GM23248 (cell line): Measurements from ENCODE around the gene FLAD1. TPM values are rescaled to one million over a fixed set of nuclear protein-coding genes. Genes with fewer than 3 reads are reported as not detected.

ENCODE experiments used
- DNase-seq: peaks from one replicate; pipeline ENCODE4 v3.0.0-alpha.2; 2015
- H2AFZ ChIP-seq: fragments of 200-600 bp; sonication (generic); 2 replicates; pipeline ENCODE4 v1.6.1; 2016; ENCODE audit warnings: antibody characterized with exemption
- H3F3A ChIP-seq: fragments of 200-600 bp; sonication (generic); 2 replicates; pipeline ENCODE4 v1.6.1; 2016; ENCODE audit warnings: mild to moderate bottlenecking, antibody characterized with exemption, mixed run types; ENCODE audit not compliant: insufficient read depth
- H3K27ac ChIP-seq: fragments of 200-600 bp; sonication (generic); 2 replicates; pipeline ENCODE4 v1.5.1; 2016; ENCODE audit warnings: mild to moderate bottlenecking
- H3K27me3 ChIP-seq: fragments of 200-600 bp; sonication (generic); replicated peaks from 2 replicates; pipeline ENCODE4 v1.6.1; 2016; ENCODE audit warnings: mild to moderate bottlenecking; ENCODE audit not compliant: insufficient read depth
- H3K36me3 ChIP-seq: fragments of 200-600 bp; sonication (generic); 2 replicates; pipeline ENCODE4 v1.6.1; 2016; ENCODE audit warnings: low read depth, mild to moderate bottlenecking
- H3K4me1 ChIP-seq: fragments of 200-600 bp; sonication (generic); 2 replicates; pipeline ENCODE4 v1.6.1; 2016; ENCODE audit warnings: mild to moderate bottlenecking; ENCODE audit not compliant: insufficient read depth
- H3K4me2 ChIP-seq: fragments of 200-600 bp; sonication (generic); one replicate; pipeline ENCODE4 v1.6.1; 2016; ENCODE audit warnings: mild to moderate bottlenecking; ENCODE audit not compliant: unreplicated experiment
- H3K4me3 ChIP-seq: fragments of 200-600 bp; sonication (generic); 2 replicates; pipeline ENCODE4 v1.5.1; 2016; ENCODE audit warnings: mild to moderate bottlenecking
- H3K79me2 ChIP-seq: fragments of 200-600 bp; sonication (generic); 2 replicates; pipeline ENCODE4 v1.6.1; 2016; ENCODE audit warnings: mild to moderate bottlenecking; ENCODE audit not compliant: insufficient read depth
- H3K9ac ChIP-seq: fragments of 200-600 bp; sonication (generic); 2 replicates; pipeline ENCODE4 v1.6.1; 2016; ENCODE audit warnings: mild to moderate bottlenecking
- H3K9me2 ChIP-seq: fragments of 200-600 bp; sonication (generic); 2 replicates; pipeline ENCODE4 v1.6.1; 2016; ENCODE audit warnings: mixed run types, mild to moderate bottlenecking, moderate library complexity; ENCODE audit not compliant: insufficient read depth
- H3K9me3 ChIP-seq: fragments of 200-600 bp; sonication (generic); one replicate; pipeline ENCODE4 v1.6.1; 2017; ENCODE audit warnings: low read depth
- H4K20me1 ChIP-seq: fragments of 200-600 bp; sonication (generic); 2 replicates; pipeline ENCODE4 v1.6.0; 2016; ENCODE audit not compliant: insufficient read depth
- EZH2 ChIP-seq: fragments of 200-600 bp; sonication (generic); IDR thresholded peaks from 2 replicates; pipeline ENCODE4 v1.6.1; 2018; ENCODE audit warnings: antibody characterized with exemption, mild to moderate bottlenecking; ENCODE audit not compliant: insufficient read depth, poor library complexity, severe bottlenecking
- EZH2phosphoT487 ChIP-seq: fragments of 200-600 bp; sonication (generic); IDR thresholded peaks from 2 replicates; pipeline ENCODE4 v1.6.1; 2018; ENCODE audit warnings: antibody characterized with exemption, moderate library complexity, mild to moderate bottlenecking, low read depth; ENCODE audit not compliant: insufficient read depth
- WGBS, 2 experiments: methylation state at CpG; one replicate each; pipeline ENCODE4 v1.1.6; 2015 to 2017; ENCODE audit warnings: low lambda C conversion rate in 2 of 2, low coverage in 1 of 2; ENCODE audit errors: missing lambda C conversion rate in 2 of 2; 5-methylcytosine and 5-hydroxymethylcytosine counted together
- in situ Hi-C: fragments of 300-500 bp; cut with MboI; formaldehyde crosslinking; loops from 2 replicates; pipeline ENCODE4 v1.15.0; 2020
- polyA plus RNA-seq: library from polyadenylated mRNA; unstranded; fragments of >200 nt; fragmentation: Nextera tagmentation; extraction: Ambion mirVana; gene quantifications from 2 replicates; pipeline ENCODE4 v1.2.1, GENCODE V29; 2016
- total RNA-seq: library from RNA; depleted of rRNA; stranded (reverse); fragments of >200 nt; shearing (Covaris generic); gene quantifications from 2 replicates; pipeline ENCODE4 v1.2.3, GENCODE V29; 2014

The FLAD1 gene
- total and polyA plus RNA-seq, 2 experiments from 2014 or later, result 21.3 to 30.2 TPM

- H3K27me3 ChIP-seq, result no peaks in the 10 kb centered on the region
- H3K79me2 ChIP-seq, result peaks cover 54% of the 10 kb centered on the region
Observed at GRCh38 chr1:155006601-155007101, 23.5 kb downstream of the FLAD1 start.

GRCh38 chr1:155007251-155007828 lies 24.2 kb downstream of the FLAD1 start:
- Histone ChIP-seq H3K4me3 (no peak overlapping the region), H3K27me3 (no peaks in the 10 kb centered on the region), H3F3A (no peaks in the 10 kb centered on the region), H4K20me1 (no peaks in the 10 kb centered on the region), H3K9me2 (no peaks in the 10 kb centered on the region), H3K27ac (no peak overlapping the region), H3K9ac (no peak overlapping the region), H2AFZ (no peak overlapping the region), H3K4me2 (no peak overlapping the region), H3K79me2 (peaks cover 54% of the 10 kb centered on the region), H3K9me3 (no peaks in the 10 kb centered on the region), H3K36me3 (no peaks in the 10 kb centered on the region), H3K4me1 (peaks cover 20% of the 10 kb centered on the region)
- TF ChIP-seq EZH2 (no peak), EZH2phosphoT487 (no peak)
- 55 to 61% methylated on average over 5 to 6 of the region's 6 CpGs for WGBS, 2 experiments
- no peak for DNase-seq
- in situ Hi-C loops, result no loop called here

More at GRCh38 chr1:155006601-155007101, 23.5 kb downstream of the FLAD1 start:
- no peaks in the 10 kb centered on the region for H3K36me3 ChIP-seq
- no peak overlapping the region for H3K4me2 ChIP-seq
- H4K20me1 ChIP-seq, result no peaks in the 10 kb centered on the region
- peaks cover 20% of the 10 kb centered on the region for H3K4me1 ChIP-seq
- TF ChIP-seq EZH2 (no peak), EZH2phosphoT487 (no peak)
- in situ Hi-C loops, result no loop called here
- H3F3A ChIP-seq, result no peaks in the 10 kb centered on the region
- WGBS, 2 experiments, result 59 to 86% methylated on average over 2 of the region's 2 CpGs
- DNase-seq, result peak; percentile 62
- H2AFZ ChIP-seq, result no peak overlapping the region
- H3K9ac ChIP-seq, result no peak overlapping the region
- H3K9me3 ChIP-seq, result no peaks in the 10 kb centered on the region
- no peak overlapping the region for H3K4me3 ChIP-seq
- no peaks in the 10 kb centered on the region for H3K9me2 ChIP-seq
- no peak overlapping the region for H3K27ac ChIP-seq

GRCh38 chr1:155008015-155008941 lies 25.1 kb downstream of the FLAD1 start:
- H3K27me3 ChIP-seq, result no peaks in the 10 kb centered on the region
- 80 to 81% methylated on average over 11 to 16 of the region's 16 CpGs for WGBS, 2 experiments
- H3K36me3 ChIP-seq, result no peaks in the 10 kb centered on the region
- H3K4me2 ChIP-seq, result no peak overlapping the region
- no peaks in the 10 kb centered on the region for H3K9me2 ChIP-seq
- H3F3A ChIP-seq, result no peaks in the 10 kb centered on the region
- no peak overlapping the region for H3K9ac ChIP-seq
- no peak for TF ChIP-seq EZH2
- TF ChIP-seq EZH2phosphoT487, result no peak
- H3K9me3 ChIP-seq, result no peaks in the 10 kb centered on the region
- H3K79me2 ChIP-seq, result peaks cover 48% of the 10 kb centered on the region
- H2AFZ ChIP-seq, result no peak overlapping the region
- no peaks in the 10 kb centered on the region for H4K20me1 ChIP-seq
- no peak overlapping the region for H3K4me3 ChIP-seq
- DNase-seq, result no peak
- in situ Hi-C loops, result no loop called here
- peaks cover 20% of the 10 kb centered on the region for H3K4me1 ChIP-seq
- no peak overlapping the region for H3K27ac ChIP-seq

- H3K4me2 ChIP-seq, result no peak overlapping the region
- H3K4me1 ChIP-seq, result peaks cover 18% of the 10 kb centered on the region
- no peak overlapping the region for H3K4me3 ChIP-seq
- no peaks in the 10 kb centered on the region for H3K36me3 ChIP-seq
- no peaks in the 10 kb centered on the region for H4K20me1 ChIP-seq
- H3F3A ChIP-seq, result no peaks in the 10 kb centered on the region
- TF ChIP-seq EZH2 (no peak), EZH2phosphoT487 (no peak)
- in situ Hi-C loops, result no loop called here
- WGBS, 2 experiments, result 85 to 92% methylated on average over 3 to 11 of the region's 12 CpGs
- no peak overlapping the region for H2AFZ ChIP-seq
- no peak overlapping the region for H3K9ac ChIP-seq
- no peaks in the 10 kb centered on the region for H3K9me2 ChIP-seq
- H3K27ac ChIP-seq, result no peak overlapping the region
- DNase-seq, result no peak
- no peaks in the 10 kb centered on the region for H3K9me3 ChIP-seq
- H3K27me3 ChIP-seq, result no peaks in the 10 kb centered on the region
- peaks cover 38% of the 10 kb centered on the region for H3K79me2 ChIP-seq
Observed at GRCh38 chr1:155009221-155009711, 26.1 kb downstream of the FLAD1 start.
